Fibroblast of the conjunctiva (primary cell): Measurements from ENCODE around the gene SMIM23.
A peak's percentile ranks its signal among the peaks of the same experiment; 100 is the strongest.
"Not testable (repeated sequence)": the region's sequence is repeated elsewhere in the genome, so short reads cannot be mapped to it uniquely, and the experiment has no call there.

ENCODE experiments used
- DNase-seq: peaks from one replicate; pipeline ENCODE4 v3.0.0-alpha.2; 2010; ENCODE audit warnings: low read depth

SMIM23 gene

DNA sequence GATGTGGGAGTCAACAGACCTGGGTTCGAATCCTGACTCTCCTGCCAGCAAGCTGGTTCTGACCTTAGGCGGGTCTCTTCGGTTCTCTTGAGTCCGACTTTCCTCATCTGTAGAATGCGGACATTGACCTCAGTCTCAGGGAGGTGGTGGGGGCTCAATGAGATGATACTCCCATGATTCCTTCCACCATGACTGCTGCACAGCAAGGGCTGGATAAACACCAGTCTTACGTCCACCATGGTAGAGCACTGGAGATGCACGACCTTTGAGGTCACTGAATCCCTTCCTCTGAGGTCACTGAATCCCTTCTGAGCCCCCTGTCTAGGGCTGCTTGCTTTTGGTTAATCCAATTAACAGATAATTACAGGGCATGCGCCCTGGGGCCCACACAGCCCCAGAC lies 12.5 kb upstream of the SMIM23 start:
- DNase-seq = no peak

DNA sequence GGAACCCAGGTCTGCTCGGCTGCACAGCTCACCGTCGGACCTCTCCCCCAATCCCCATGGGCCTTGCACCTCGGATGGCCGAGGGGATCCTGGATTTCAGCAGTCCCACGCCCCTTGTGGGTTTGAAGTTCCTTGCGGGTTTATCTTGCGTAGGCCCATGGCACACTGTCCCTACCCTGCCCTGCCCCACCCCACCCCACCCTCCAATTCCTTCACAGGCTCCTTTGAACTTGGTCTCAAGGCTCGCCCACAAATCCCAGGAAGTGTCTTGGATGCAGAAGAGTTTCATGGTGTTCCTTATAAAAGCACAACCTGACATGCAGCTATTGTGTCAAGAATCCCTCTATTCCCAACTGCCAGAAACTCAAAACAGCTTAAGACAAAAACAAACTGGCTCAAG lies 11.2 kb upstream of the SMIM23 start:
- no peak for DNase-seq

DNA sequence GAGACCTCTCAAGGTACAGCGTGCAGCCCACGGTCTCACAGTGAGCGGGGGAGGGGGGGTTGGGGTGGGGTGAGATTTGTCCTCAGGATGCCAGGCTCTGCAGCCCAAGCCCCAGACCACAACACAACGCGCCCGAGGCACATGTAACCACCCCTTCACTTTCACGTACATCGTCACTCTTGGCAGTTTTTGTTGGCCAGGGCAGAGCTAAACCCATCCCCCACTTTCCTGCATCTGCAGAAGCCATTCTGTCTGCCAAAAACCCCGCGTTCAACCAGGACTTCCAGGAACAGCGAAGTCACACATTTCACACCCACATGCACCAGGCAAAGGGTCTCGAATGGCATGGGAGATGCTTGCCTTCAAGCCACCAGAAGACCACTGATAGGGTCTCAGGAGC lies 9.4 kb upstream of the SMIM23 start:
- no peak for DNase-seq

DNA sequence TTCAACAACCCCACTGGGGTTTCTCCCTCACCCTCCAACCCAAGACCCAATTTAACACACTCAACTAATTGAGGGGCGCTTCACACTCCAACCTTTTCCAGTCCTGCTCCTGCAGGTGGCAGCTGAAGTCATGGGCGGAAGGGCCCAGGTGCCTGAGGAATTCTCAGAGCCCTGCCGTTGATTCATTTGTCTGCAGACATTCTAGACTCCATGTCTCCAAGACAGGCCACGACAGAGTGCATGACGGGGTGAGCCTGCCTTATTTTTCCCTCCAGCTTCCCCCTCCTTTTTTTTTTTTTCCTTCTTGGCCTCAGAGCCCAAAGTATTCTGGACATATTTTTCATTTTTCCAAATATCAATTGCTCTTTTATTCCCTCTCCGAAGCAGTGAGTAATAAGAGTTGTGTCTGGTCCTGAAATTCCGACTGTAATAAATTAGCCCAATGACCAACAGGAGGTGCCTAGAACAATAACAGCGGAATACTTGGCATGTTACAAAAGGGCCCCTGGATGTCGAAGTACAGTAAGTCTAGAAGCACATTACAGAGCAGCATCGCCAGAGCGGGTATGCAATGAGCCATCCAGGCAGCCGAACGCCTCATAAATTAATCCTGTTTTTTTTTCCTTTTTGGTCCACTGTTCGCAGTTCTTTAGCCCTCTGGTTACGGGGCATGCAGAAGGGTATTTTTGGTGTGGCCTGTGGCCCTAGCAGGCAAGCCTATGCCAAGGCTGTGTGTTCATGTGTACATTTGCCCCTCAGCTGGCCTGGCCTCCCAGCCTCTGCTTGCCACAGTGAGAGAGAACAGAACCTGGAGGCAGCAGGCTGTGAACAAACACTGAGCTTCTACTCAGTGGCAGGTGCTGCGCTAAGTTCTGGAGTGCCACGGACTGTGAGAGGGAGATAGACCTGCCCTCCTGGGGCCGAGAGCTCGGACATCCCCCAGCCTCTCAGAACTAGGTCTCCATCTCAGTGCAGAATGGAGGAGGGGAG lies 8.6 kb upstream of the SMIM23 start:
- DNase-seq = no peak

DNA sequence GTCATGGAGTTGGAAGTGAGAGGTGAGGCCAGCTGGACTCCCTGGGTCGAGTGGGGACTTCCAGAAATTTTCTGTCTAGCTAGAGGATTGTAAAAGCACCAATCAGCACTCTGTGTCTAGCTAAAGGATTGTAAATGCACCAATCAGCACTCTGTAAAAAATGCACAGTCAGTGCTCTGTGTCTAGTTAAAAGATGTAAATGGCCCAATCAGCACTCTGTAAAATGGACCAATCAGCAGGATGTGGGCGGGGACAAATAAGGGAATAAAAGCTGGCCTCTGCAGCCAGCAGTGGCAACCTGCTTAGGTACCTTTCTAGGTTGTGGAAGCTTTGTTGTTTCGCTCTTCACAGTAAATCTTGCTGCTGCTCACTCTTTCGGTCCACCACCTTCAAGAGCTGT lies 3.9 kb upstream of the SMIM23 start:
- DNase-seq = not testable (repeated sequence)

DNA sequence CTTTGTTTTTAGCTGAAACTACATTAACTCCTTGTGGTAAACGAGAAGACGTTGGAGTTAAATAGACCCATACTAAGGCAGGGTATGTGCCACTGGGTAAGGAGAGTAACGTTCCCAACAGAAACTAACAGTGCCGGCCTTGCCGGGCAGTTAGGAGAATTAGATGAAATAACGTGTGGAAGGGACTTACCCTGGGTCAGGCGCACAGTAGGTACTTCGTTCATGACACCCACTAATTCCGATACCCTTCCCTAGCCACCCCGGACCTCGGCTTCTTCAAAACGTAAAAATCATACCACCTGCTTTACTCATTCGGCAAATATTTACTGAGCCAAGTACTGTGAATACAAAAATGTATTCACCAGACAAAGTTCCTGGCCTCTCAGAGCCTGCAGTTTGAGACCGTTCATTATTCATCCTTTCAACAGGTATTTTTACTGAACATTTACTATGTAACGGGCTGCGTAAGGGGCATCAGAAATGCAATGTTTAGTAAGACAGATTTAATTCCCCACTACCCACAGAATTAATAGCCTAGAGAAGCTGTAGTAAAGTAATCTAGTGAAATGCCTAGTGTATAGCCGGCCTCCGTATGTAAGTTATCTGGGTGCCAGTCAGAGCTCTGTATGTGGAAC lies 3.2 kb upstream of the SMIM23 start:
- no peak for DNase-seq

DNA sequence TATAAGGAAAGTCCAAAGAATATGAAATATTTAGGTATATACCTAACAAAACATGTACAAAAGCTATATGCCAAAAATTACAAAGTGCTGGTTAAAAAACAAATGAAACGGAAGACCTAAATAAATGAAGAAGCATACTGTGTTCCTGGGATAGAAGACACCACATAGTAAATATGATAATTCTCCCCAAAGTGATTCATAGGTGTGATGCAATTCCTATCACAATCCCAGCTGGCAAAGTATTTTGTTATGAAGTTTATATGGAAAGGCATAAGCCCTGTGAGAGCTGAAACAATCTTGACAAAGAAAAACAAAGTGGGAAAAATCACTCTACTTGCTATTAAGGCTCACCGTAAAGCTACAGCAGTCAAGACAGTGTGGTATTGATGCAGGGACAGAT lies 2.6 kb upstream of the SMIM23 start:
- DNase-seq = no peak

DNA sequence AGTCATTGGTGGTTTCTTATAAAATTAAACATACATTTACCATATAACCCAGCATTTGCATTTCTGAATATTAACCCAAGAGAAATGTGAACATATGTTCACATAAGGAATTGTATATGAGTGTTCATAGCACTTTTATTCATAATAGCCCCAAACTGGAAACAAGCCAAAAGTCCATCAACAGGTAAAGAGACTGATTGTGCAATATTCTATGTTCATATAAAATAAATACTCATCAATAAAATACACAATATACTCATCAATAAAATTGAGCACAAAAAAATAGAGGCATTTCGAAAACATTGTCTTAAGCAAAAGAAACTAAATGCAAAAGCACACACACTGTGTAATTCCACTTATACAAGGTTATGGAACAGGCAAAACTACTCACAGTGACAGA lies 3.7 kb downstream of the SMIM23 start:
- no peak for DNase-seq

DNA sequence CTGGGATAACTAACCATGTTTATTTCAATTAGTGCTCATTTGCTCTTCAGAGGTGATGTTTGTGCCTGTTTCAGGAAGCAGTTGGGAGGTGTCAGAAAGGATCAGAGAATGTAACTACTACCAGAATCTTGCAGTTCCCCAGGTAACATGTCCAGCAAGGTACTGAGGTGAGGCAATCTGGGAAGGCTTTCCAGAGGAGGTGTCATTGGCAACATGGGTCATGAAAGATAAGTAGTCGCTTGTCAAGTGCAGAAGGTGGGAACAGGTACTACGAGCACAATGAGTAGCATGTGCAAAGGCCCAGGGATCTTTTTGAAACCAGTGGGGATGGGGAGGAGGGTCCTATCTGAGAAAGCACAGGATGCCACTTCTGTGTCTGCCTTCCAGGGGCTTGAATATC lies 4.8 kb downstream of the SMIM23 start:
- DNase-seq = no peak

DNA sequence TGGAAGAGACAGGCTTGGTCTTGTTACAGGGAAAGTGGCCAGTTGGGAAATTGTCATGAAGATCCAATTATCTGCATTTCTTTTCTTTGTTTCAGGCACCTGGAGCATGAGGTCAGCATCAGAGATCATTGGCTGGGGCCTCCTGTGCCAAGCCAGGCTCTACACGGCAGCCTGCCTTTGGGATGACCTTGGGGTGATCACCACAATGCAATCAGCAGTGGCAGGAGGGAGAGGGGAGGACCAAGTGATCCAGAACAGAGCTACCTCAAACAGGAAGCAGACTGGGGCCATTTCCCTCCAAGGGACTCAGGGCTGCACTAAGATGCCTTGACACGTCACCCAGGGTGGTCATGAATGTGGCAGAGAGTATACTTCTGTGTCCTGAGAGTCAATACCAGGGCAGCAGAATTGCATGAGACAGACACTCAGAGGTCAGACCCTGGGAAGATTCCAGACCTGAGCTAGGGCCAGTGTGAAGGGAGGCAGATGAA lies 8.9 kb downstream of the SMIM23 start:
- no peak for DNase-seq

DNA sequence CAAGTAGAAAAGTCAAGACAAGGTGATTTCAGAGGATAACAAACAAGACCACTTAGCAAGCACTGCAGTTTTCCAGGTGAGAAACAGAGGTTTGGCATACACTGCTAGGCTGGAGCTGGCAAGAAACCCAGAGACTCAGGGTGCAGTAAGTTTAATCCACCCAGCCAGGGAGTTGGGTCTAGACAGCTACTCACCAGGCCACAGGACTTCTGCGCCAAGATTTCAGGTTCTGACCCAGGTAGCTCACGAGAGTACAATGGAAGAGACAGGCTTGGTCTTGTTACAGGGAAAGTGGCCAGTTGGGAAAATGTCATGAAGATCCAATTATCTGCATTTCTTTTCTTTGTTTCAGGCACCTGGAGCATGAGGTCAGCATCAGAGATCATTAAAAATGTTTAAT lies 9.8 kb downstream of the SMIM23 start:
- no peak for DNase-seq

DNA sequence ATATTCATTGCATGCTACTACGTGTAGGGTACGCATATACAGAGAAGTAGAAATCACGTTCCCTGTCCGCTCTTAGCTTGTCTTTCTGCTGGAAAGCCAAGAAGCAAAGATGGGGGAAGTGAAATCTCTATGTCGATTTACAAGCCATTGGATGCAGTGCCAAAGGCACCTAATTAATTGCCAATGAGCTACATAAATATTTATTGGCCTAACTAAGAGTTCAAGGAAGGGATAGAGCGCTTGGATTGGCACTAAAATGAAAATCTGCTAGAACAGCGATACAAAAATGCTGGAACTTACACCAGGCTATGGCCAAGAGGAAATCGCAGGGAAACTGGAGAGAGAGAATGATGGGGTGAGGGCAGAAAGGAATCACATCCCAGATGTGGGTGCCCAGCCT lies 10.8 kb downstream of the SMIM23 start:
- no peak for DNase-seq

DNA sequence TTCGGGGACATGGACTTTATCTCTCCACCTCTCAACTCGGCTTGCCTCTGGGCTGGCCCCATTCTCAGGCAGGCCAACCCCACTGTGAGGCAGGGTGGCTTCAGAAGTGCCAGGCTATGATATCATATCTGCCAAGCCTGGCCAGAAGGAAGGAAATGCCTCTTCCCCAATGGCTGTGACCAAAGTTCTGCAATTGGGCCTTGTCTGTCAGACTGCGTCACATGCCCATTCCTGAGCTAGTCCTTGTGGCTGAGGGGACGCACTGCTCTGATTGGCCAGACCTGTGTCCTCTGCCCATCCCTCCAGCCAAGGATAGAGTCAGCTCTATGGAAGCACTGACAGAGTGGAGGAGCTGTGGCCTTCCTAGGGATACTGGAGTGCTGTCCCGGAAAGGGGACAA lies 11.9 kb downstream of the SMIM23 start:
- no peak for DNase-seq

DNA sequence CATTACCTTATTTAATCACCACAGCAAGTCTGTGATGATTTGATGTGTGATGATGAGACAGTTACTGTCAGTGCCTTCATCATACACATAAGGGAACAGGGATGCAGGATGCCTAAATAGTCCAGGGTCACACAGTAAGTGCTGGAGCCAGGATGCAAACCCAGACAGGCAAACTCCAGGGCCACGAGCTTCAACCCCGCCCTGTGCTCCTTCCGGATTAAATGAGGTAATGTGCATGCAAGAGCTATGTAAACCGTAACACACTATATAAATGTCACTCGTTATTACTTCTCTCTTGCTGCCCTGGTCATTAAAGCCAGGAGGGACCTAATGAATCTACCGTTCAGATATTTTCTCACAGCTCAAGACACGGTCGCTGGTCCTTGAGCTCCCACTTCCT lies 12.8 kb downstream of the SMIM23 start:
- no peak for DNase-seq

DNA sequence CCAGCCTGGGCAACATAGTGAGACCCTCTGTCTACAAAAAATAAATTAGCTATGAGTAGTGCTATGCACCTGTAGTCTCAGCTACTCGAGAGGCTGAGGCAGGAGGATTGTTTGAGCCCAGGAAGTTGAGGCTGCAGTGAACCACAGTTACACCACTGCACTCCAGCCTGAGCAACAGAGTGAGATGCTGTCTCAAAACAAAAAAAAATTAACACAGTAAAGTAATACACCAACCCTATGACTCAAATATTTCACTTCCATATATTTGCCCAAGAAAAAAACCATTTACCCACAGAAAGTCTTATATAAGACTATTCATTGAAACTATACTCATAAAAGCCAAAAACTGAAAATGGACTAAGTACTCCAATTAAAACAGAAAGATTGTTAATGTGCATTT lies 16.2 kb downstream of the SMIM23 start:
- no peak for DNase-seq

DNA sequence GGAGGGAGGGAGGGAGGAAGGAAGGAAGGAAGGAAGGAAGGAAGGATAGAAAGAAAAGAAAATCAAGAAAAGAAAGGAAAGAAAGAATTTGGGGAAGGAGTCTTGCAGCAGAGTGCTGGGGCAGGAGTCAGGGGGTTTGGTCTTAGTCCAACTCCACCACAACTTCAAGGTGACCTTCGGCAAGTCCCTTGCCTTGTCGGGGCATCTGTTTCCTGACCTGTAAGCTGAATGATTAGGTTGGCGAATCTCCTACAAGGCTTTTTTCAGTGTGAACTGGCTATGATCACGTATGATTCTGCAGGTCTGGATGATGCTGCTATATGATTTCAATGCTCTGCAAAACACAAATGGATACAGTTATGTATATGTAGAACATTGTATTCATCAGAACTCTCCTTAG lies 20.1 kb downstream of the SMIM23 start:
- no peak for DNase-seq

DNA sequence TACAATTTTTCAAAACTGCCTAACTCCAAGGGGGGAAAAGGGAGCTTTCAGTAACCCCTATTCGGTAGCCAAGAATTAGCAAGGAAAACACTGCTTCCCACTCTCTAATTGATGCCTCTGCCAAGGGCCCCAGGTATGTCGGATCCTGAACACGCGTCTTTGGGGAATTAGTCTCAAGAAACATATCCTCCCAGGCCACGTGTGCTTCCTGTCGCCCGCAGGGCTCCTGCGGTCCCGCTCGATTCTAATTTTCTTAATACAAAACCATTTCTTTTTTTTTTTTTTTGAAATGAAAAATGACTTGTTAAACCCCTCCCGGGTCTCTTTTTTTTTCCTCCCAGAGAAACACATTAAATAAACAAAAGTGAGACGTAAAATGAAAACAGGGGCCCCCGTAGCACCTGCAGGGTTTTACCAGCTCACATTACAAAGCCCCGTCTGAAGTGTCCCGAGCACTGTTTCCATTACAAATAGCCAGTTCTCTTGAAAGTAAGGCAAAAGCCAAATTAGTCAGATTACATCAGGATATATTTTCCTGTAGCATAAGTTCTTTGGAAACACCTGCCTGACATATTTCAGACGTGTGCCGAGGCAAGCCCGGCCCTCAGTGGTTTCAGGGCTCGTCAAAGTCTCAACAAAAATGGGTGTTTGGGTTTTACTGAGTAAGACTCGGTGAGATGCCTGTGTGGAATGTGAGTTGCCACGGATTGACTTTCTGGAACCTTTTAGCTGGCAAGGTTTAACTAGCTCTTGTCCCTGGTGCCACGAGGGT lies 21.5 kb downstream of the SMIM23 start:
- DNase-seq = no peak

DNA sequence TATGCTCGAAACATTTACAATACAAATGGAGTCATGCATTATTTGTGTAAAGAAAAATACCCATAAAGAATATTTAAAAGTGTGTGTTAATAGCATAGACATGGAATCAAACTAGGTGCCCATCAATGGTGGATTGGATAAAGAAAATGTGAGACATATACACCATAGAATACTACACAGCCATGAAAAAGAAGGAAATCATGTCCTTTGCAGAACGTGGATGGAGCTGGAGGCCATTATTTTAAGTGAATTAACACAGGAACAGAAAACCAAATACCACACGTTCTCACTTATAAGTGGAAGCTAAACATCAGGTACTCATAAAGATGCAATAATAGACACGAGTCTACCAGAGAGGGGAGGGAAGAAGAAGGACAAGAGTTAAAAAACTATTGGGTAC lies 22.8 kb downstream of the SMIM23 start:
- DNase-seq = no peak

DNA sequence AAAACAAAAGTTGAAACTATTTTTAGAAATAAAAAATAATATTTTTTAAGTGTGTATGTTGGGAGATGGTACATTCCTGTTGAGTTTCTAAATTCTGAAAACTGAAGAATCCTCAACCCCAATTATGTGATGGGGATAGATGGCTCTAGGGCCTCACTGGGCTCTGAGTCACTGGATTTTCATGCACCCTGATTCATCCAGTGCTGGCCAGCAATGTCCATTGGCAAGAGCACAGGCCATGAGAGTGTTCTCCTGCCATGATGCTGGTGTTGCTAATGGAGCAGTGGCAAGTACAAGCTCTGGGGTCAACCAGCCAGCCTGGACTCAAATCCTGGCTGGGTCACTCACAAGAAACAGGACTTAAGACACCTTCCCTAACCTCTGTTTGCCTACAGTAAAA lies 23.3 kb downstream of the SMIM23 start:
- DNase-seq = peak; percentile 28

DNA sequence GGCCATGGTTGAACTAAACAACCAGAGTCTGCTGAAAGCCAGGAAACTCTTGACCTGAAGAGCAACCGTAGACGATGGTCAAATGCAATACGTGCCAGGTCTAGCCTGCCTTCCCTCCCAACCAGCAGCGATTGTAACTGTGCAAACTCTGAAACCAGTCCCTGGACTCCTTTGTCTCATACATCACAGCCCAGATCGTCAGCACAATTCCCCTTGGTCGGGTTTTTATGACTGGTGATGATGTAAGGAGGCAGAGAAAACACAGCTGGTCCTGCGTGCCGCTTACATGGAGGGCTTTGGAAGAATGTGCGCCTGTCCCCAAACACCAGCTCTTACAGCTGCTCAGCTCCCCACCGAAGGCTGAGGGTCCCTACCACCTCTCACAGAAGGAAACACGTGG lies 24.6 kb downstream of the SMIM23 start:
- DNase-seq = no peak

DNA sequence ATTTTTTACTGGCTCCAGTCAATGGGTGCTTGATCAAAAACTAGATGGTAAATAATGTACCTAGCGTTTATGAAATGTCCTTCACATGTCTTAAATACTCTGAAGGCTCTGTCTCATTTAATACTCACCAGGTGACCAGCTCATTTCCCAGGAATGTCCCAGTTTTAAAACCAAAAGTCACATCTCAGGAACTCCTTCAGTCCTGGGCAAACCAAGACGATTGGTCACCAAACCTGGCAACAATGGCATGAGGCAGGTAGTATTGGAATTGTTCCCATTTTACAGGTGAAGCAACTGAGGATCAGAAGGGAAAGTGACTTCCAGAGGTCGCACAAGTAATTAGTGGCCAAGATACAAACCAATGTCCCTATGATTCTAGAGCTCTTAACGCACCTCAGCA lies 27.7 kb downstream of the SMIM23 start:
- DNase-seq = no peak

DNA sequence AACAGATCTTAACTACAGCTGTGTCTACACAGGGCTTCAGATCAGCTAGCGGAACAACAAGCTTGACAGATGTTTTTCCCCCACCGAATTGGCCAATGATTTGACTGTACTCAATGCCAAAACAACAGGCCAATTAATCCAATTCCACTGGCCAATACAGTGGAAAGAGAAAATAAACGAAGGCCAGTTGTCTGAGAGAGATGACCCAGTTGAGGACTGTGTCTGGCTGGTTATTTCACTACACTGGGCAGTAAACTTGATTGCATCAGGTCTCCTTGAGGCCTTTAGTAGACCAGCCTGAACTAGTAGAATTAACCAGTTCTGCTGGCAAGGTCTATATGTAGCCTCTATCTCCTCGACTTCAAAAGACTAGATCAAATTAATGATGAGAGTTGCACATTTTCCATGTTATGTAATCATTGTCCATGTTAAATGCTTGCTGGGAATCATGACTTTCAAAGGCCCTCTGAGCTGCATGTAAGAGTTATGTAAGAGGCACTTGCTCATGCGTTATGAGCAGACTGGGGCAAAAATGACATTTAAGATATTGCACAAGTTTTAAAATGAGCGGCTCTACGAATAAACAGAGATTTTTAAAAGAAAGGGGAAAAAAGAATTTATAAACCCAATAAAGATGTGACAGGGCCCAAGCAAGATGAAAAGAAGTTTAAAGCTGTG lies 28.3 kb downstream of the SMIM23 start:
- no peak for DNase-seq
